OCI-LY7 (cell line): ENCODE data around the gene ZNF780B.

Source experiments
- EZH2phosphoT487 ChIP-seq: fragments of 200-600 bp; sonication (generic); IDR thresholded peaks from 2 replicates; pipeline ENCODE4 v1.6.1; 2018; ENCODE audit warnings: low read depth, borderline replicate concordance, mild to moderate bottlenecking, mixed run types, antibody characterized with exemption, low read length, moderate library complexity, mixed read lengths
- TF ChIP-seq, protein P1 (sequence below): fragments of 200-600 bp; sonication (generic); conservative IDR thresholded peaks from 2 replicates; pipeline ENCODE4 v1.5.1; 2014; ENCODE audit warnings: mild to moderate bottlenecking, antibody characterized with exemption, low read length, moderate library complexity, mixed read lengths

GRCh38 chr19:40088299-40089047 lies 32.4 kb upstream of the ZNF780B start:
- TF ChIP-seq, protein P1, sequence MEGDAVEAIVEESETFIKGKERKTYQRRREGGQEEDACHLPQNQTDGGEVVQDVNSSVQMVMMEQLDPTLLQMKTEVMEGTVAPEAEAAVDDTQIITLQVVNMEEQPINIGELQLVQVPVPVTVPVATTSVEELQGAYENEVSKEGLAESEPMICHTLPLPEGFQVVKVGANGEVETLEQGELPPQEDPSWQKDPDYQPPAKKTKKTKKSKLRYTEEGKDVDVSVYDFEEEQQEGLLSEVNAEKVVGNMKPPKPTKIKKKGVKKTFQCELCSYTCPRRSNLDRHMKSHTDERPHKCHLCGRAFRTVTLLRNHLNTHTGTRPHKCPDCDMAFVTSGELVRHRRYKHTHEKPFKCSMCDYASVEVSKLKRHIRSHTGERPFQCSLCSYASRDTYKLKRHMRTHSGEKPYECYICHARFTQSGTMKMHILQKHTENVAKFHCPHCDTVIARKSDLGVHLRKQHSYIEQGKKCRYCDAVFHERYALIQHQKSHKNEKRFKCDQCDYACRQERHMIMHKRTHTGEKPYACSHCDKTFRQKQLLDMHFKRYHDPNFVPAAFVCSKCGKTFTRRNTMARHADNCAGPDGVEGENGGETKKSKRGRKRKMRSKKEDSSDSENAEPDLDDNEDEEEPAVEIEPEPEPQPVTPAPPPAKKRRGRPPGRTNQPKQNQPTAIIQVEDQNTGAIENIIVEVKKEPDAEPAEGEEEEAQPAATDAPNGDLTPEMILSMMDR, result no peak
- TF ChIP-seq EZH2phosphoT487, result no peak
